ENCODE measurements around the gene CACNA1B.

CACNA1B gene

GRCh38 chr9:137959641-137960411 is 82.2 kb downstream of the CACNA1B start:
- in situ Hi-C loops (cut with MboI; ENCODE audit: low sequenced_read_pairs), result no loop called here

GRCh38 chr9:137960496-137960895 is 82.9 kb downstream of the CACNA1B start:
- in situ Hi-C loops (cut with MboI; ENCODE audit: low sequenced_read_pairs), result no loop called here

- in situ Hi-C loops (cut with MboI; ENCODE audit: low sequenced_read_pairs), result no loop called here
Observed at GRCh38 chr9:137963525-137963924, 85.9 kb downstream of the CACNA1B start.

GRCh38 chr9:137965177-137965795 is 87.7 kb downstream of the CACNA1B start:
- in situ Hi-C loops (cut with MboI; ENCODE audit: low sequenced_read_pairs), result no loop called here

- in situ Hi-C loops (cut with MboI; ENCODE audit: low sequenced_read_pairs), result no loop called here
Observed at GRCh38 chr9:137967280-137967953, 89.8 kb downstream of the CACNA1B start.

GRCh38 chr9:137968235-137968634 is 90.7 kb downstream of the CACNA1B start:
- in situ Hi-C loops (cut with MboI; ENCODE audit: low sequenced_read_pairs), result no loop called here

- in situ Hi-C loops (cut with MboI; ENCODE audit: low sequenced_read_pairs), result no loop called here
Observed at GRCh38 chr9:137969008-137969407, 91.4 kb downstream of the CACNA1B start.

- in situ Hi-C loops (cut with MboI; ENCODE audit: low sequenced_read_pairs), result no loop called here
Observed at GRCh38 chr9:137969685-137970084, 92.1 kb downstream of the CACNA1B start.

GRCh38 chr9:137970098-137970497 is 92.5 kb downstream of the CACNA1B start:
- in situ Hi-C loops (cut with MboI; ENCODE audit: low sequenced_read_pairs), result no loop called here

- in situ Hi-C loops (cut with MboI; ENCODE audit: low sequenced_read_pairs), result no loop called here
Observed at GRCh38 chr9:137970686-137971476, 93.3 kb downstream of the CACNA1B start.

GRCh38 chr9:137971477-137972138 is 94.0 kb downstream of the CACNA1B start:
- in situ Hi-C loops (cut with MboI; ENCODE audit: low sequenced_read_pairs), result no loop called here

GRCh38 chr9:137972355-137972987 is 94.9 kb downstream of the CACNA1B start:
- in situ Hi-C loops (cut with MboI; ENCODE audit: low sequenced_read_pairs), result no loop called here

GRCh38 chr9:137972988-137973470 is 95.4 kb downstream of the CACNA1B start:
- in situ Hi-C loops (cut with MboI; ENCODE audit: low sequenced_read_pairs), result no loop called here

- in situ Hi-C loops (cut with MboI; ENCODE audit: low sequenced_read_pairs), result no loop called here
Observed at GRCh38 chr9:137973829-137974416, 96.3 kb downstream of the CACNA1B start.

GRCh38 chr9:137974746-137975526 is 97.4 kb downstream of the CACNA1B start:
- in situ Hi-C loops (cut with MboI; ENCODE audit: low sequenced_read_pairs), result no loop called here

GRCh38 chr9:137975527-137975913 is 97.9 kb downstream of the CACNA1B start:
- in situ Hi-C loops (cut with MboI; ENCODE audit: low sequenced_read_pairs), result no loop called here

- in situ Hi-C loops (cut with MboI; ENCODE audit: low sequenced_read_pairs), result no loop called here
Observed at GRCh38 chr9:137975936-137976565, 98.5 kb downstream of the CACNA1B start.

- in situ Hi-C loops (cut with MboI; ENCODE audit: low sequenced_read_pairs), result no loop called here
Observed at GRCh38 chr9:137977571-137978261, 100.1 kb downstream of the CACNA1B start.

Measured in HL-60/S4 (cell line).